Gastroesophageal sphincter (tissue), 3 donors: Measurements from ENCODE around the gene DMD.

Source experiments
- CTCF ChIP-seq, 4 experiments: fragments of 200-600 bp in 2 of 4; fragments of 450-650 bp in 2 of 4; sonication (generic) in 1 of 4; IDR thresholded peaks; one replicate each; pipeline ENCODE4 v1.5.1; 2017 to 2019; ENCODE audit warnings: antibody characterized with exemption in 4 of 4, mild to moderate bottlenecking in 2 of 4, moderate library complexity in 2 of 4
- EP300 ChIP-seq: sonication (generic); formaldehyde crosslinking; IDR thresholded peaks from one replicate; pipeline ENCODE4 v1.6.1; 2017; ENCODE audit warnings: antibody characterized with exemption, mild to moderate bottlenecking
- POLR2A ChIP-seq, 2 donors: fragments of 450-650 bp; IDR thresholded peaks; one replicate each; pipeline ENCODE4 v1.6.1; 2017; ENCODE audit warnings: antibody characterized with exemption in 2 of 2, mild to moderate bottlenecking in 2 of 2, moderate library complexity in 1 of 2
- POLR2AphosphoS5 ChIP-seq: sonication (generic); formaldehyde crosslinking; IDR thresholded peaks from one replicate; pipeline ENCODE4 v1.6.1; 2017; ENCODE audit warnings: antibody characterized with exemption

GRCh38 chrX:32576885-32577284 lies 634.5 kb downstream of the DMD start:
- no peak for TF ChIP-seq CTCF (IDR thresholded peaks at IDR 0.05)
- no peak for TF ChIP-seq POLR2A (IDR thresholded peaks at IDR 0.05)
- TF ChIP-seq POLR2AphosphoS5 = no peak
- no peak for TF ChIP-seq EP300
